Neuronal stem cell (in vitro differentiated cells): ENCODE data around the gene RBMS3.

Experiments used
- DNase-seq: peaks from one replicate; pipeline ENCODE4 v3.0.0-alpha.2; 2013; ENCODE audit warnings: low spot score
- H2AFZ ChIP-seq: one replicate; pipeline ENCODE4 v1.6.1; 2013; ENCODE audit warnings: mild to moderate bottlenecking, low read length, inconsistent platforms
- H2AK5ac ChIP-seq: 2 replicates; pipeline ENCODE4 v1.6.1; 2013; ENCODE audit warnings: low read depth, mild to moderate bottlenecking, inconsistent platforms, low read length, moderate library complexity, mixed read lengths
- H2BK120ac ChIP-seq: 2 replicates; pipeline ENCODE4 v1.6.1; 2013; ENCODE audit warnings: low read depth, mild to moderate bottlenecking, inconsistent platforms, low read length, moderate library complexity, mixed read lengths
- H2BK12ac ChIP-seq: one replicate; pipeline ENCODE4 v1.6.1; 2013; ENCODE audit warnings: low read length, inconsistent platforms
- H2BK15ac ChIP-seq: 2 replicates; pipeline ENCODE4 v1.6.1; 2013; ENCODE audit warnings: mild to moderate bottlenecking, low read length, inconsistent platforms, mixed read lengths
- H2BK5ac ChIP-seq: one replicate; pipeline ENCODE4 v1.6.1; 2013; ENCODE audit warnings: inconsistent platforms, mild to moderate bottlenecking, low read length, moderate library complexity
- H3K14ac ChIP-seq: one replicate; pipeline ENCODE4 v1.6.1; 2013; ENCODE audit warnings: low read length, inconsistent platforms
- H3K18ac ChIP-seq: 2 replicates; pipeline ENCODE4 v1.6.1; 2013; ENCODE audit warnings: low read length, inconsistent platforms
- H3K23ac ChIP-seq: 2 replicates; pipeline ENCODE4 v1.6.1; 2013; ENCODE audit warnings: low read depth, mild to moderate bottlenecking, mixed read lengths, low read length, inconsistent platforms; ENCODE audit not compliant: poor library complexity
- H3K27ac ChIP-seq: replicated peaks from 3 replicates; pipeline ENCODE4 v1.5.1; 2013; ENCODE audit warnings: low read length, inconsistent platforms
- H3K27me3 ChIP-seq, 3 experiments: 2 replicates each; pipeline ENCODE4 v1.6.1; 2013; ENCODE audit warnings: low read length in 3 of 3, mild to moderate bottlenecking in 2 of 3, inconsistent platforms in 1 of 3, low read depth in 1 of 3, mixed read lengths in 1 of 3, moderate library complexity in 1 of 3; ENCODE audit not compliant: control insufficient read depth in 3 of 3, insufficient read depth in 3 of 3
- H3K36me3 ChIP-seq, 2 donors: replicated peaks in 1 of 2; 2 replicates each; pipeline ENCODE4 v1.6.1; 2013; ENCODE audit warnings: low read length in 2 of 2; ENCODE audit not compliant: control insufficient read depth in 2 of 2, insufficient read depth in 2 of 2
- H3K4ac ChIP-seq: 2 replicates; pipeline ENCODE4 v1.6.1; 2013; ENCODE audit warnings: inconsistent platforms, mild to moderate bottlenecking, low read length, moderate library complexity
- H3K4me1 ChIP-seq, 2 donors: 1 replicate in 1 of 2; 2 replicates in 1 of 2; pipeline ENCODE4 v1.6.1; 2013; ENCODE audit warnings: low read length in 2 of 2, low read depth in 1 of 2; ENCODE audit not compliant: control insufficient read depth in 2 of 2, insufficient read depth in 1 of 2
- H3K4me2 ChIP-seq: one replicate; pipeline ENCODE4 v1.6.1; 2013; ENCODE audit warnings: mild to moderate bottlenecking, low read length, inconsistent platforms; ENCODE audit not compliant: insufficient read depth, poor library complexity, severe bottlenecking
- H3K4me3 ChIP-seq, 2 donors: 2 replicates each; pipeline ENCODE4 v1.5.1; 2013; ENCODE audit warnings: low read length in 2 of 2, mild to moderate bottlenecking in 2 of 2, inconsistent platforms in 1 of 2, moderate library complexity in 1 of 2
- H3K79me1 ChIP-seq: one replicate; pipeline ENCODE4 v1.6.1; 2013; ENCODE audit warnings: low read depth, mild to moderate bottlenecking, inconsistent platforms, low read length, moderate library complexity
- H3K9ac ChIP-seq: one replicate; pipeline ENCODE4 v1.6.1; 2013; ENCODE audit warnings: mild to moderate bottlenecking, low read depth, low read length, inconsistent platforms; ENCODE audit not compliant: poor library complexity
- H3K9me3 ChIP-seq, 2 donors: replicated peaks in 1 of 2; 2 replicates each; pipeline versions ENCODE3 to v1.6.1; 2013; ENCODE audit warnings: low read length in 2 of 2, mild to moderate bottlenecking in 2 of 2, inconsistent platforms in 1 of 2, low read depth in 1 of 2, mixed read lengths in 1 of 2, moderate library complexity in 1 of 2; ENCODE audit not compliant: control insufficient read depth in 2 of 2, insufficient read depth in 1 of 2
- H4K8ac ChIP-seq: one replicate; pipeline ENCODE4 v1.6.1; 2013; ENCODE audit warnings: low read depth, mild to moderate bottlenecking, inconsistent platforms, low read length, moderate library complexity
- H4K91ac ChIP-seq: one replicate; pipeline ENCODE4 v1.6.1; 2013; ENCODE audit warnings: low read length, low read depth, mild to moderate bottlenecking, inconsistent platforms; ENCODE audit not compliant: poor library complexity
- WGBS, 2 donors: extraction: QIAGEN DNeasy Blood & Tissue Kit; methylation state at CpG; one replicate each; pipeline ENCODE4 v1.1.7; 2013; ENCODE audit warnings: missing lambda C conversion rate in 2 of 2, mixed read lengths in 1 of 2; ENCODE audit not compliant: insufficient read length in 2 of 2, insufficient replicate concordance in 1 of 2; ENCODE audit errors: extremely low coverage in 2 of 2; 5-methylcytosine and 5-hydroxymethylcytosine counted together

The RBMS3 gene

GRCh38 chr3:29384640-29385039, 103.8 kb downstream of the RBMS3 start:
- Histone ChIP-seq H4K91ac (no peak overlapping the region), H3K27ac (no peak overlapping the region), H3K14ac (no peak overlapping the region), H3K4me1 (no peaks in the 10 kb centered on the region), H2BK15ac (no peak overlapping the region), H3K18ac (no peak overlapping the region), H3K36me3 (no peaks in the 10 kb centered on the region), H3K9ac (no peak overlapping the region), H3K27me3 (no peaks in the 10 kb centered on the region), H2AK5ac (no peak overlapping the region), H3K4me3 (no peak overlapping the region), H3K23ac (no peak overlapping the region), H3K79me1 (no peaks in the 10 kb centered on the region), H3K4me2 (no peak overlapping the region), H4K8ac (no peak overlapping the region), H3K4ac (no peak overlapping the region), H3K9me3 (peaks cover 0 to 4% of the 10 kb centered on the region in 2 donors), H2BK5ac (no peak overlapping the region), H2BK120ac (no peak overlapping the region), H2BK12ac (no peak overlapping the region), H2AFZ (no peak overlapping the region)
- DNase-seq, result no peak
- WGBS, 2 donors, result no CpG with 5 or more reads among the region's 6 CpGs

DNA sequence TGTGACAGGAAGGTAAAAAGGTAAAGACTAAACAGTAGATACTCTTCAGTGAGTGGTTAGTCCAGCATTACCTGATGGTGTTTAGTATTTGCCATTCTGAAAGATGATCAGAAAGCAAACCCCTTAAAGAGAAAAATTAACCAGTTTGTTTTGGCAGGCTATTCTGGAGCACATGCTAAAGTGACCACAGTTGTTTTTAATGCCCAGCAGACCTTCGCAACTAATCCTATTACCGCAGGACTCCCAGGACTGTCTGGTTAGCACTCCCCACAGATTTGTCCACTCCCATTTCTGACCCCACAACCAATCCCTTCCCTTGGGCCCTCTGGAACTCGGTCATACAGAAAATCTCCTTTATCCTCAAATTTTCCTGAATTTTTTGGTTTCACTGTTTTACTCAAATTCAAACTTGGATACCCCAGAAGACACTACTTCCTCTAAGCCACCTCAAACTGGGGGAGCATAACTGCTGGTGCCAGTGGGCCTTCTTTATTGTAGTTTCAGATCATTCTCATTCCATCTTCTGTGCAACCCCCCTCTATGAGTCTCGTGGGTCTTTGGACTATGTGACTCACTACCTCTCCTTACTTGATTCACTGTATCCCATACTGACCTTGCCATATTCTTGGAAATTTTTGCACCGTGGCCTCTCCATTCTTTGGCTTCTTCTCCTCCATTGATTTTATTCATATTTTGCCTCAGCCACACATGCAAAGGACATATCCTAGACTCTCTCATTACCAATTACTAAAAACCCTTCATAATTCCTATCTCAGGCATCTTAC, 104.4 kb downstream of the RBMS3 start:
- WGBS, 2 donors, result no CpG with 5 or more reads among the region's 5 CpGs
- Histone ChIP-seq H3K27ac (no peak overlapping the region), H3K27me3 (no peaks in the 10 kb centered on the region)

GRCh38 chr3:29389362-29389761, 108.5 kb downstream of the RBMS3 start:
- peaks cover 0 to 7% of the 10 kb centered on the region in 2 donors for H3K9me3 ChIP-seq
- H3K27ac ChIP-seq, result no peak overlapping the region
- H3K27me3 ChIP-seq, result no peaks in the 10 kb centered on the region
- no peak overlapping the region for H3K9ac ChIP-seq
- no peak overlapping the region for H4K91ac ChIP-seq
- H3K23ac ChIP-seq, result no peak overlapping the region
- no peak overlapping the region for H2BK120ac ChIP-seq
- H2BK15ac ChIP-seq, result no peak overlapping the region
- H3K4me3 ChIP-seq, result no peak overlapping the region
- no peak overlapping the region for H3K14ac ChIP-seq
- no peak overlapping the region for H2AK5ac ChIP-seq
- DNase-seq, result no peak
- H4K8ac ChIP-seq, result no peak overlapping the region
- no peaks in the 10 kb centered on the region for H3K4me1 ChIP-seq
- no peak overlapping the region for H3K4ac ChIP-seq
- H3K18ac ChIP-seq, result no peak overlapping the region
- H2BK5ac ChIP-seq, result no peak overlapping the region
- no CpG with 5 or more reads among the region's 2 CpGs for WGBS, 2 donors
- H3K4me2 ChIP-seq, result no peak overlapping the region
- H2AFZ ChIP-seq, result no peak overlapping the region
- no peaks in the 10 kb centered on the region for H3K36me3 ChIP-seq
- no peak overlapping the region for H2BK12ac ChIP-seq
- H3K79me1 ChIP-seq, result no peaks in the 10 kb centered on the region

More for the DNA sequence above, 104.4 kb downstream of the RBMS3 start:
- H2AK5ac ChIP-seq, result no peak overlapping the region
- no peak overlapping the region for H2BK120ac ChIP-seq
- no peaks in the 10 kb centered on the region for H3K79me1 ChIP-seq
- H3K23ac ChIP-seq, result no peak overlapping the region
- no peak overlapping the region for H4K8ac ChIP-seq
- peaks cover 0 to 4% of the 10 kb centered on the region in 2 donors for H3K9me3 ChIP-seq
- H2AFZ ChIP-seq, result no peak overlapping the region
- H4K91ac ChIP-seq, result no peak overlapping the region
- H2BK5ac ChIP-seq, result no peak overlapping the region
- H2BK15ac ChIP-seq, result no peak overlapping the region
- no peak for DNase-seq
- no peak overlapping the region for H2BK12ac ChIP-seq
- no peak overlapping the region for H3K14ac ChIP-seq
- no peaks in the 10 kb centered on the region for H3K36me3 ChIP-seq
- H3K4me3 ChIP-seq, result no peak overlapping the region
- H3K18ac ChIP-seq, result no peak overlapping the region
- no peak overlapping the region for H3K4me2 ChIP-seq
- no peak overlapping the region for H3K9ac ChIP-seq
- no peak overlapping the region for H3K4ac ChIP-seq
- no peaks in the 10 kb centered on the region for H3K4me1 ChIP-seq

DNA sequence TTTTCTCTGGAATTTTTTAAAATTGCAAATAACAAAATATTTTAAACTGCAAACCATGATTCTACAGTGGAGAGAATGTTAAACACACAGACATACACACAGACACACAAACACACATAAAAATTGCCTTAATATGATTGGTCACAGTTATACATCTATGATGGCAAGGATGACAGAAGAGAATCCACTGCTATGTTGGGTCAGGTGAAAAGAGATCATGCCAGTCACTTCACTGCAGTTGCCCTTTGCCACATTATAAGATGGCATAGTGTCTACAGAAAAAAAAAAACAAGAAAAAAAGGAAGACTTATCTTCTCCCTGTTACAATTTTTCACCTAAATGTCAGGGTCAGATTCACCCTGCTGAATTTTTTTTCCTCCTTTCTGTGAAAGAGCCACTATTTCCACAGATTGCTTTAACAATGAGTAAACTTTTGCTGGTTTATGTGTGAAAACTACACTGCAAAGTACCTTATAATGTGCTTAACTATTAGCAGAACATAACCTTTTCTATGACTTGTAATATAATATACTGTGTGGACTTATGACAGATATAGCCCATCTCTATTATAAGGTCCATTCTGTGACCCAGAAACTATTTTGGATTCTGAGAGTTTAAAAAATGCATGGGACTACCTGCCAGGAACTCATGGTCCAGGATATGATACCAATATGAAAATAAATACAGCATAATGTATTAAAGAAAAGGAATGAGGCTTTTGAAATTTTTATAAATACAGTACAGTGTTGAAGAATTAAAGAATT, 111.9 kb downstream of the RBMS3 start:
- Histone ChIP-seq H4K91ac (no peak overlapping the region), H3K4me2 (no peak overlapping the region), H2BK5ac (no peak overlapping the region), H3K27ac (no peak overlapping the region), H3K9ac (no peak overlapping the region), H3K4ac (no peak overlapping the region), H3K14ac (no peak overlapping the region), H3K18ac (no peak overlapping the region), H3K4me3 (no peak overlapping the region), H3K9me3 (peaks cover 0 to 7% of the 10 kb centered on the region in 2 donors), H4K8ac (no peak overlapping the region), H3K79me1 (no peaks in the 10 kb centered on the region), H2BK120ac (no peak overlapping the region), H3K4me1 (no peaks in the 10 kb centered on the region), H2BK12ac (no peak overlapping the region), H3K27me3 (no peaks in the 10 kb centered on the region), H3K36me3 (no peaks in the 10 kb centered on the region), H2BK15ac (no peak overlapping the region), H2AK5ac (no peak overlapping the region), H2AFZ (no peak overlapping the region), H3K23ac (no peak overlapping the region)
- no peak for DNase-seq
